ENCODE results near the gene FILIP1L.

FILIP1L gene

GRCh38 chr3:99868311-99868646, 246.0 kb downstream of the FILIP1L start:
- DNase-seq (ENCODE audit: low read depth in 3 of 3), result no peak

GRCh38 chr3:99867594-99868310, 246.5 kb downstream of the FILIP1L start:
- DNase-seq (ENCODE audit: low read depth in 3 of 3), result no peak

DNA sequence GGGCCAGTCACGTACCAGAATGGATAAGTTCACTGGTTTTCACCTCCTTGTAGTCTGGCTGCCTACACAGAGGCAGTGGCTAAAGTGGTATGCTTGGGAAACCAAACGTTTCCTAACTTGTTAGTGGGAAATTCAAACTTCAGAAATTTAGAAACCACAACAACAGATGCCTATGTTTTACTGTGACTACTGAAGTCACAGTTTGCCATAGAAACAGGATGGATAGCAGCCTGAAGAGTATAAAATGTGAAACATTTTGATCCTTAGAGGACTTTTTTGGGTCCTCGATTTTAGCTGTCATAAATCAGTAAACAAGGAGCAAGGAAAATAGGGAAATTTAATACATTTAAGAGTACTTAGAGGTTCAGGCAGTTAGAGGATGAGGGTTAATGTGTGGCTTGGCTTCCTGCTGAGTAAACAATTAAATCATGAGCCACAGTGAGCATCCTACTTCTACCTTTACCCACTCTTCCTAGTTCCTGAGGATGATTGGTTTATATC, 248.0 kb downstream of the FILIP1L start:
- no peak for DNase-seq (ENCODE audit: low read depth in 3 of 3)

- DNase-seq (ENCODE audit: low read depth in 3 of 3), result no peak
Observed at GRCh38 chr3:99865321-99865720, 249.0 kb downstream of the FILIP1L start.

DNA sequence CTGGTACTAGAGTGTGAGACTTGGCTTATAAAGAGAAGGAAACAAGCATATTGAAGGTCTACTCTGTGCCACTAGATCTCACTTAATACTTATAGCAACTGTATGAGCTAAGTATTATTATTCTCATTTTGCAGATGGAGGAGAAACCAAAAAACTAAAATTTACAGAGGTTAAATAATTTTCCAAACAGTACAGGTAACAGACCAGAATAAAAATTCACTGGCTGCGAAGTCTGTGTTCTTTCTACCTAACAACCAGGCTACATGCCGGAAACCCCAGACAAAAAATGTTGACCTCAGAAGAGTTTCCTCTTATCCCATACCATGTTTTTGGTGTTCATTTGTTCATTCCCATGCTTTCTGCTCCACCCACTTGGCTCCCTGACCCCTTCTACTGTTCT, 250.0 kb downstream of the FILIP1L start:
- DNase-seq (ENCODE audit: low read depth in 3 of 3), result no peak

- no peak for DNase-seq (ENCODE audit: low read depth in 3 of 3)
Observed at GRCh38 chr3:99863588-99863987, 250.7 kb downstream of the FILIP1L start.

GRCh38 chr3:99863002-99863401, 251.3 kb downstream of the FILIP1L start:
- no peak for DNase-seq (ENCODE audit: low read depth in 3 of 3)

- DNase-seq (ENCODE audit: low read depth in 3 of 3), result no peak
Observed at GRCh38 chr3:99862208-99862607, 252.1 kb downstream of the FILIP1L start.

DNA sequence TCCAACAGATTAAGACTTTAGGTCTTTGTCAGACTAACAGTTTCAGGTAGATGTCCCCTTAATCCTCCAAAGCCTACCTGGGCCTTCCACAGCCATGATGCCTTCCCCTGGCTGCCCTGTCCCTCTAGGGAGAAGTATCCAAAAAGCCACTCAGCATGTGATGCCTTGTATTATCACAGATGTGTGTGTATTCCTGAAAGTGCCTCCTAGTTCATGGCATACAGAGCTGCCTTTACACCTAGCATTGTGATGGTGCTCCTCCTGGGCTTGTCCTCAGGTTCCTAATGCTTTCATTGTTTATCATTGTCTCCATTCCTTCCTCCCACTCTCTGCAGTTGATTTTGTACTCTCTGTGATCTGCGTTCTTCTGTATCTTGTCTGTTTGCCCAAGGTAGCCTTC, 253.1 kb downstream of the FILIP1L start:
- no peak for DNase-seq (ENCODE audit: low read depth in 3 of 3)

GRCh38 chr3:99859825-99860224, 254.5 kb downstream of the FILIP1L start:
- no peak for DNase-seq (ENCODE audit: low read depth in 3 of 3)

- no peak for DNase-seq (ENCODE audit: low read depth in 3 of 3)
Observed at GRCh38 chr3:99858469-99858868, 255.8 kb downstream of the FILIP1L start.

DNA sequence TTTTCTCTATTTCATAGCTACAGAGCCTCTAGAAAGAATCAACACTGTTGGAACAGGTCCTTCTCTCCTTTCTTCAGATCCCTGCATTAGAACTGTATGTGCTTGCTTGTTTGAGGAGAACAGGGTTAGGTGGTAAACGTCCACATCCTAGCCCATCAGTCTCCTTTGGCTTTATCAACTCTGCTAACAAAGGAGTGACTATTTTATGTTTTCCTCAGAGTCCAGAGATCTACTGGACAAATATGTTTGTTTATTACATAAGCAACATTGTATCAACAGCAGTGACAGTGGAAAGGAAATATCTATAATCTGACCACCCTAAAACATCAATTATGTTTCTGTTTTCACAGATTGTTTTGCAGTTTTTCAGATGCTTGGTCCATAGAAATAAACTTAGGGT, 257.0 kb downstream of the FILIP1L start:
- no peak for DNase-seq (ENCODE audit: low read depth in 3 of 3)

GRCh38 chr3:99856437-99857220, 257.7 kb downstream of the FILIP1L start:
- no peak for DNase-seq (ENCODE audit: low read depth in 3 of 3)

DNA sequence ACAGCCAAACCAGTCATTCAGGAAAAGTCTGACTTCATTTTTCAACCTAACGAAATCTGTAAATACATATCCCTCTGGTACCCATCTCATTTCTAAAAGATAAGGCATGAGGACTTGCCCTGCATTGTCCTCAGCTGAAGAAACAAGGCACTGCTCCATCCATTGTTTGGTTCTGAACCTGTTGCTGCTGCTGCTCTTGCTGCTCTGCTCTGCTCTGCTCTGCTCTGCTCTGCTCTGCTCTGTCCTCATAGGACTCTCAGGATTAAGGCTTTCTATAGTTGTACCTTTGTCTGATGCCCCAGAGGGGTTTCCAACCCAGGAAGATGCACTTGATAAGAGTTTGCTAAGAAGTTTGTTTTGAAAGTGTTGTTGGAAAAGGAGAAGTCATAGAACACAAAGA, 258.4 kb downstream of the FILIP1L start:
- no peak for DNase-seq (ENCODE audit: low read depth in 3 of 3)

DNA sequence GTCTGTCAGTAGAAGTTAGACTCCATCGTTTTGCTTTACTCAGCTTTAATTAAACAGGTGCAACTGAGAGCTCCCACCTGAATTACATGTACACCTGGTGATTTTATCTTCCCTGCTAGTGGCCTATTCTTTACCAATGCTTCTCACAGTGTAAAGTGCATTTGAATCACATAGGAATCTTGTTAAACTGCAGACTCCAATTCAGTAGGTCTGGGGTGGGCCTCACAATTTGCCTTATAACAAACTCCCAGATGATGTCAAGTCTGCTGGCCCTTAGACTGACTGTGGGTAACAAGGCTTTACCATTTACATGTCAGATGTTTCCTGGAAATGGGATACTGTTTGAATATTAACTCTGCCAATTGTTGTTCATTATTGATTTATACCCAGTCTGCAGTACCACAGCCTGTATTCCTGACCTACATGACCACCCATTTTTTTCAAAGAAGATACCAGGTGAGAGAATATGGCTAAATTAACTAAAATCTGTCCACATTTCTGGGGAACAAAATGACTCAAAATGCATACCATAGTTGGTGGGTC, 259.5 kb downstream of the FILIP1L start:
- DNase-seq (ENCODE audit: low read depth in 3 of 3), result no peak

DNA sequence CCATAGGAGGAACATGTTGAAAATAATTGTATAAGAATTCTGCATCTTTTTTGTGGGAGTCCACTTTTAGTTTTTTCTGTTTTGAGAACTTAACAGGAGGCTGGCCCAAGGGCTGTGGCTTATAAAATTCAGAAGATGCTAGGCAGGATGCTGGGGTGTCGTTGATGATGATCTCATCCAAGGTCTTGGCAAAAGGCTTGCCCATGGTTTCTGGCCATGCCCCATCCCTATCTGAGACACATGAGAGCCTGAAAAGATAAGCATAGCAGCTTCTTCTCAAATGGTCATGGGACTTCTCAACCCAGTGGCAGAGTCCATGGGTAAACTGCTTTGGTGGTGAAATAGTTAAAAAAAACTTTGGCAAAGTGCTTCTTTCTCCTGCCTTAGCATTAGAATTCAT, 261.4 kb downstream of the FILIP1L start:
- DNase-seq (ENCODE audit: low read depth in 3 of 3), result no peak

- DNase-seq (ENCODE audit: low read depth in 3 of 3), result no peak
Observed at GRCh38 chr3:99851955-99852354, 262.3 kb downstream of the FILIP1L start.

DNA sequence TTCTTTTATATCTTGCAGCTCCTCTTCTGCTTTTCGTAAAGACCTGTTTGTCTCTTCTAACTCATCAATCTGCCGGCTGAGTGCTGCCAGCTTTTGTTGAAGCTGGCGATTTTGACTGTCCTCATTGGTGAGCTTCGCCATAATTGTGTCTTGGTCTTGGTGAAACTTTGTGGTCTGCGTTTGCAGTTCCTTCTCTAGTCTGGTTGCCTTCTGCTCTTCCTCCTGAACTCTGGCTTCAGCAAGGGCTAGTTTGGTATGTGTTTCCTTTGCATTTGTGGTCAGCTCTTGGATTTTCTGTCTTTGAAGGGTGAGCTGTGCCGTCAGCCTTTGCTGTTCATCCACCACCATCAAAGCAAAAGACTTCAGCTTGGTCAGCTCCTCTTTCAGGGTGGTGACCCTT, 263.7 kb downstream of the FILIP1L start:
- no peak for DNase-seq (ENCODE audit: low read depth in 3 of 3)

DNA sequence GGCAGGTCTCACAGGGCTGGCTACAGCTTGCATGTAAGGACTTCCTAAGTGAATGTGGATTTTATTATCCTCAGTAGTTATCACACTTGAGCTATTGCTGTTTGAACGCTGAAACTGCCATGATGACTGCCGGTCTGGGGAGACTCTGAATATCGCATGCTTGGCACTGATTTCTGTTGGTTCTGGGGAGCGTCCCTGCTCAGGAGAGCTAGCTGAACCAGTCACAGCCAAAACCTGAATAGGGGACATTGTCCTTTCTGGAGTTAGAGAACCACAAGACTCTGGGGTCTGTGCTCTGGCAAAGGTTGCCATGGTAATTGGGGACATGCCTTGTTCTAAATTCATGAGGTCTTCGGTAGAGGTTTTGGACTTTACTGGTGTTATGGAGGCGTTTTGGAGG, 265.9 kb downstream of the FILIP1L start:
- DNase-seq (ENCODE audit: low read depth in 3 of 3), result no peak

GRCh38 chr3:99846477-99847160, 267.7 kb downstream of the FILIP1L start:
- DNase-seq (ENCODE audit: low read depth in 3 of 3), result no peak

GRCh38 chr3:99845999-99846398, 268.3 kb downstream of the FILIP1L start:
- no peak for DNase-seq (ENCODE audit: low read depth in 3 of 3)

GRCh38 chr3:99845331-99845730, 269.0 kb downstream of the FILIP1L start:
- no peak for DNase-seq (ENCODE audit: low read depth in 3 of 3)
